WTC11 (cell line): ENCODE data around the gene MAML3.

ENCODE experiments used
- AFF4 ChIP-seq: sonication (generic); formaldehyde crosslinking; IDR thresholded peaks from 2 replicates; pipeline ENCODE4 v1.8.1; 2023; ENCODE audit warnings: mild to moderate bottlenecking, missing genetic modification reagents, borderline replicate concordance
- ATF3 ChIP-seq: sonication (generic); formaldehyde crosslinking; conservative IDR thresholded peaks from 2 replicates; pipeline ENCODE4 v1.8.1; 2022; ENCODE audit warnings: mild to moderate bottlenecking, missing genetic modification reagents
- CREB1 ChIP-seq: sonication (generic); formaldehyde crosslinking; IDR thresholded peaks from 2 replicates; pipeline ENCODE4 v1.8.0; 2023; ENCODE audit warnings: mild to moderate bottlenecking, missing genetic modification reagents
- CTCF ChIP-seq: fragments of 200-600 bp; IDR thresholded peaks from 2 replicates; pipeline ENCODE4 v1.8.0; 2022; ENCODE audit warnings: antibody characterized with exemption
- GABPB1 ChIP-seq: sonication (generic); formaldehyde crosslinking; IDR thresholded peaks from 2 replicates; pipeline ENCODE4 v1.8.1; 2023; ENCODE audit warnings: mild to moderate bottlenecking, missing genetic modification reagents
- MXD4 ChIP-seq: fragments of 250-450 bp; sonication (Bioruptor Pico); IDR thresholded peaks from 2 replicates; pipeline ENCODE4 v1.8.0; 2021; ENCODE audit warnings: mild to moderate bottlenecking, moderate library complexity, borderline replicate concordance
- STAT6 ChIP-seq: sonication (generic); formaldehyde crosslinking; conservative IDR thresholded peaks from 2 replicates; pipeline ENCODE4 v1.8.1; 2023; ENCODE audit warnings: mild to moderate bottlenecking, low read depth, missing genetic modification reagents, moderate library complexity
- TEAD4 ChIP-seq: sonication (generic); formaldehyde crosslinking; IDR thresholded peaks from 2 replicates; pipeline ENCODE4 v1.8.0; 2022; ENCODE audit warnings: mild to moderate bottlenecking, missing genetic modification reagents
- ZBTB43 ChIP-seq: sonication (generic); formaldehyde crosslinking; IDR thresholded peaks from 2 replicates; pipeline ENCODE4 v1.8.1; 2023; ENCODE audit warnings: mild to moderate bottlenecking, missing genetic modification reagents
- ZNF423 ChIP-seq: fragments of 250-450 bp; sonication (Bioruptor Pico); IDR thresholded peaks from 2 replicates; pipeline ENCODE4 v2.1.2; 2022; ENCODE audit warnings: mild to moderate bottlenecking, moderate library complexity

GRCh38 chr4:140061194-140061593 is 92.8 kb downstream of the MAML3 start:
- TF ChIP-seq MXD4 = no peak
- no peak for TF ChIP-seq CTCF
- no peak for TF ChIP-seq STAT6
- TF ChIP-seq ZNF423 (CRISPR knock-in tag) = no peak
- TF ChIP-seq GABPB1 (CRISPR knock-in tag) = peak; percentile 45; the same call in 1 of the 2 replicates
- no peak for TF ChIP-seq ATF3 (CRISPR knock-in tag)
- no peak for TF ChIP-seq CREB1
- TF ChIP-seq TEAD4 (CRISPR knock-in tag) = no peak
- TF ChIP-seq ZBTB43 (CRISPR knock-in tag) = no peak
- no peak for TF ChIP-seq AFF4 (CRISPR knock-in tag)
